Measurements from ENCODE around the gene PATE3.

PATE3 gene

GRCh38 chr11:125787827-125788226 lies at the start of gene PATE3:
TSS of gene PATE3 (plus strand) at chr11:125788127. CDS start at chr11:125788152, 25 bp downstream.
- no peak for DNase-seq

DNA sequence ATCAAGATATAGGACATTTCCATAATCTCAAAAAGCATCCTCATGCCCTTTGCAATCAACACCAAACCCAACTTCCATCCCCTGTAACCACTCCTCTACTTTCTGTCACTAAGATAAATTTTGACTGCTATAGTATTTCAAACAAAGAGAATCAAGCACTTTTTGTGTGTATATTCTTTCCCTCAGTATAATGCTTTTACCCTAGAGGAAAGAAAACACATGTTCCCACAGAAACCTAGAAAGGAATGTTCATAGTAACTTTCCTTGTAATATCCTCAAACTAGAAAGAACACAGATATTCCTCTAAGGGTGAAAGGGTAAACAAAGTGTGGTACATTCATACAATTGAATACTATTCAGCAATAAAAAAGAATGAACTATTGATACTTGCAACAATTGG lies 47.3 kb upstream of the PATE3 start:
- no peak for DNase-seq

GRCh38 chr11:125743681-125744080 lies 44.2 kb upstream of the PATE3 start:
- DNase-seq, result no peak

GRCh38 chr11:125745979-125746378 lies 41.9 kb upstream of the PATE3 start, which contains the start of gene PATE1:
TSS of gene PATE1 (plus strand) at chr11:125746279. CDS start at chr11:125746305, 26 bp downstream.
- no peak for DNase-seq

- DNase-seq, result no peak
These were observed 37.3 kb upstream of the PATE3 start for GRCh38 chr11:125750629-125751028.

- no peak for DNase-seq
These were observed 31.9 kb upstream of the PATE3 start for GRCh38 chr11:125756050-125756449.

DNA sequence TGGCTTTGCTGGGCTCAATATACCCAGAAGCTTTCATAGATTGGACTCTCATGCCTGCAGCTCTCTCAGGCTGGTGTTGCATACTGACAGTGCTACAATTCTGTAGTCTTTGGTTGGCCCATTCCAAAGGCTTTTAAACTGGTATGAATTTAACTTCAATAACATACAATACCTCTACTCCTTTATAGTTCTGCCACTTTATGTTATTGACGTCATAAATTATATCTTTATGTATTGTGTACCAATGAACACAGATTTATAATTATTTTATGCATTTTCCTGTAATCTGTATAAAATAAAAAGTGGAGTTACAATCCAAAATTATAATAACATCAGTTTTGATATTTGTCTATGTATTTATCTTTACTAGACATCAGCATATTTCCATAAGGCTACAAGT lies 25.5 kb upstream of the PATE3 start:
- no peak for DNase-seq

- no peak for DNase-seq
These were observed 24.4 kb upstream of the PATE3 start for GRCh38 chr11:125763483-125763882.

GRCh38 chr11:125766251-125766650 lies 21.7 kb upstream of the PATE3 start:
- no peak for DNase-seq

DNA sequence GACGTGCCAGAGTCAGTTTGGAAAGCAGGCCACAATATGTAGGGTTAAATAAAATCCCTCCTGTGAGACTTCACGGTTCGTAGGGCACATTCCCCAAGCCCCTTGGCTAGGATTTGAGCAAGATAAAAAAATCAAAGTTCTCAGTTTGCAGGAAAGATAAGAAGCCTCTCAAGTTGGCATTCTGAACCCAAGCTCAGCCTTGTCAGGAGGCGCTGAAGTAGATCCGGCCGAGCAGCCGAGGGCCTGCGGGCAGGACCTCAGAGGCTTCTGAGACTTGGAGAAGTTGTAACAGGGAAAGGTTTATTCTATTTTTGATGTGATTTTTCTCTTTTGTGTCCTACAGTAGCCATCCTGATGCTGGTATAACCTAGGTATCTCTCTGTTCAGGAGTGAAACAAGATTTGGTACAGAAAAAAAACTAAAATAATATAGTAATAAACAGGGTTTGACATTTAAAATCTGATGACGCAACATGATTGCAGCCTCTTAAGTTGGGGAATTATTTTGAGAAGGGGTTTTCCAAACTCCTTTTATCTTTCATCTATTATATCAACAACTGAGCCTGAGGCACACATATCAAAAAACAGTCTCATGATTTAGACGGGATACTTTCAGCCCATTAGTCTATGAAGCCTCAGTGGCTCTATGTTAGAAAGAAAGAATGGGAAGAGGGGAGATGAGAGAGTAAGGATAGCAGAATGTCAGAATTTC lies 19.4 kb upstream of the PATE3 start:
- no peak for DNase-seq

- DNase-seq, result no peak
These were observed 17.3 kb upstream of the PATE3 start for GRCh38 chr11:125770583-125770982.

GRCh38 chr11:125772834-125773505 lies 15.0 kb upstream of the PATE3 start:
- no peak for DNase-seq

DNA sequence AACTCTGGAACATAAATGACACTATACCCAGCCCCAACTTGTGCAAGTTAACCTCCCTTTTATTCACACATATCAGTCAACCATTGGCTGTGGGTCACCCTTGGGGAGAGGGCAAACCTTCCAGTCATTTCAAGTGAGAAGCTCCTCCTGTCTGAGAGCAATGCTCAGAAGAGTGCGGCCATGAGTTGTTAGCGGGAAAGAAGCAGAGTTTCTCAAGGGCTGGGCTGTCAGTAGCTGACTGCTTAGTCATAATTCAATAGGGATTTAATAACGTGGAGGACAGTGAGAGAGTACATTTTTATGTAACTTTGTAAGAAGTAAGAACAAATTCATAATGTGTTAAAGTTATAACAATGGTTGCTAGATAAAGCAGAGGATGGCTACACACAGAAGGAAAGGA lies 14.4 kb upstream of the PATE3 start:
- DNase-seq, result no peak

DNA sequence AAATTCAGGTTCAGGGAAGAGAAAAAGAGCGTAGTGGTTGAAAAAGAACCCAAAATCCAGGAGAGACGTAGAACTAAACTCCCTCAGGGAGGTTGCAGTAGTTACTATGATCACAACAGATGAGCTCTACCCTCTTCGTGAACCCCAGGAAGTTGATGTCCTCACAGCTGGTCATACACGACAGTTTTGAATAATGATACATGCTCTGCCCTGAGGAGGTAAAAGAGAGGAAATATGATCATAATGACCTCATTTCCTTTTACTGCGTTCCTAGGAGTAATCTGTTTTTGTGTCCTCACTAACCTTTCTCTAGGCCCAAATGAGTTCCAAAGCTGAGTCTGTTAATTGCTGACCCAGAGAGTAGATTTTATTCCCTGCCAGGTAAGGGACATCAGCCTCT lies 10.6 kb upstream of the PATE3 start:
- DNase-seq, result no peak

- DNase-seq, result no peak
These were observed 9.2 kb upstream of the PATE3 start, which contains the start of gene PATE2 for GRCh38 chr11:125778728-125779127. TSS of gene PATE2 (minus strand) at chr11:125778828. CDS start at chr11:125778773, 55 bp downstream.

- no peak for DNase-seq
These were observed 3.2 kb upstream of the PATE3 start for GRCh38 chr11:125784678-125785077.

DNA sequence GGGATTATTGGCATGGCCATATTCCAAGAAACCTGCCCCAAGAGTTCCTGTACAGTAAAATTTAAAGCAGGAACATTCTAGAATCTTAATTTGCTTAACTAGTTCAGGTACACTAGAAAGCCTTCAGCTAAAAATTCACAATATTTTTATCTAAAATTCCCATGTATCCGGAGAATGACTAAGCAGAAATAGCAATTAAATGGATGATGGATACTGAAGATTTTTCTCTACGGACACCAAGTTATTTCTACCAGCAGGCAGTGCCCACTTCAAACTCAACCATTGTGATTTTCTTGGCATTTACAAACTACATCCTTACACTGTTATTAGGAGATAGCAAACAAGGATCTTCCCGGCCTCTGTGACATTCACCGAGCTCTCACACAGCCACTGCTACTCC lies 2.9 kb downstream of the PATE3 start:
- DNase-seq, result no peak

GRCh38 chr11:125797641-125798040 lies 9.7 kb downstream of the PATE3 start:
- no peak for DNase-seq

- no peak for DNase-seq
These were observed 11.9 kb downstream of the PATE3 start for GRCh38 chr11:125799808-125800207.

DNA sequence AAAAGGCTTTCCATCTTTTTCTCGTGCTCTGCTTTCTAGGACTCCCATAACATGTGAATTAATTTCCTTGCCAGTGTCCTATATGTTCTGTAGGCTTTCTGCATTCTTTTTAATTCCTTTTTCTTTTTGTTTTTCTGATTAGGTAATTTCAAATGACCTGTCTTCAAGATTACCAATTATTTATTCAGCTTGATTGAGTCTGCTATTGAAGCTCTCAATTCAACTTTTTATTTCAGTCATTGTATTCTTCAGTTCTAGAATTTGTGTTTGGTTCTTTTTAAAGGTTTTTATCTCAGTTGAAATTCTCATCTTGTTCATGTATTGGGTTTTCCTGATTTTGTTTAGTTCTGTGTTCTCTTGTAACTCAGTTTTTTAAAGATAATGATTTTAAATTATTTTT lies 14.5 kb downstream of the PATE3 start:
- no peak for DNase-seq

- DNase-seq, result no peak
These were observed 20.0 kb downstream of the PATE3 start for GRCh38 chr11:125807909-125808308.

DNA sequence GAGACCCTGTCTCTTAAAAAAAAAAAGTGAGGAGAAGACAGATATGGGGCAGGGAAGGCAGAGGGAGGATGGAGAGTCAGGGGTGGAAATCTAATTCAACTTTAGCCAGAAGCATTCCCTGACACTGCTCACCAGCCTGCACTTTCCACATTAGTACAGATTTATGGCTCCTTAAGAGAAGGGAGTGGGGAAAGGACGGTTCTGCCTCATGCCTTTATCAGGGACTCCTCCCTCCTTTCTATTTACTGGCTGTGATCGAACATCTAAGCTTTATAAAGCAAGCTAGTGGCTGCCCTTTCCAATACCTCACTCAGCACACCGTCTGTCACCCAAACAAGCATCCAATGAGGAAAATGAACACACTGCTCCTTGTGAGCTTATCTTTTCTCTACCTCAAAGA lies 45.1 kb downstream of the PATE3 start, which contains the start of gene PATE4:
Gene PATE4, plus strand, starts transcription at position 301 of the 400 bp plus-strand sequence. Its CDS starts 44 bp downstream, at position 345.
- no peak for DNase-seq

DNA sequence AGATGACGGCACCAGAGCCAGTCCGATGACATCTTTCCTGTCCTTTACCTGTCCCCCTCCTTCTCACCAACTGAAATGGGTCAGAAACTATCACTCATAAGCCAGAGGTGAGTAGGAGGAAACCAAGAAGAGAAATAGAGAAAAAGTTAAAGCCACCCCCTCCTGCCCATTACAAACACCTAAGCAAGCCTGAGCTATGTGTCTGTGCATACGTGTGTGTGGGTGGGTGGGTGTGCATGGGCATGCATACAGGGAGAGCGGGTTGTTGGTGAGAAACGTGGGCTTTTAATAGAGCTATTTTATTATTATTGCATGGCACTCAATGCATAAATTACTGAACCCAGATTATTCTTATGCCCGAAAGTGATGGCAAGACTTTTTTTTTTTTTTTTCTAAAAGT lies 47.8 kb downstream of the PATE3 start:
- no peak for DNase-seq
